ENCODE data around the gene PIK3C2G.

PIK3C2G gene

GRCh38 chr12:18411453-18411852 is 150.1 kb downstream of the PIK3C2G start:
- Mint-ChIP-seq H3K27ac (no peak overlapping the region), H3K9me3 (peaks cover 5 to 9% of the 10 kb centered on the region in 2 donors), H3K27me3 (no peaks in the 10 kb centered on the region), H3K4me1 (no peaks in the 10 kb centered on the region), H3K4me3 (no peak overlapping the region)
- ATAC-seq = no peak
- DNase-seq = no peak

GRCh38 chr12:18414671-18415070 is 153.4 kb downstream of the PIK3C2G start:
- Mint-ChIP-seq H3K27ac (no peak overlapping the region), H3K4me3 (no peak overlapping the region), H3K4me1 (no peaks in the 10 kb centered on the region), H3K9me3 (peaks cover 3 to 8% of the 10 kb centered on the region in 2 donors), H3K27me3 (no peaks in the 10 kb centered on the region)
- DNase-seq (no peak), ATAC-seq (no peak)

GRCh38 chr12:18415227-18415626 is 153.9 kb downstream of the PIK3C2G start:
- Mint-ChIP-seq H3K4me3 (no peak overlapping the region), H3K4me1 (no peaks in the 10 kb centered on the region), H3K9me3 (peaks cover 0 to 7% of the 10 kb centered on the region in 2 donors), H3K27ac (no peak overlapping the region), H3K27me3 (no peaks in the 10 kb centered on the region)
- DNase-seq (no peak), ATAC-seq (no peak)

DNA sequence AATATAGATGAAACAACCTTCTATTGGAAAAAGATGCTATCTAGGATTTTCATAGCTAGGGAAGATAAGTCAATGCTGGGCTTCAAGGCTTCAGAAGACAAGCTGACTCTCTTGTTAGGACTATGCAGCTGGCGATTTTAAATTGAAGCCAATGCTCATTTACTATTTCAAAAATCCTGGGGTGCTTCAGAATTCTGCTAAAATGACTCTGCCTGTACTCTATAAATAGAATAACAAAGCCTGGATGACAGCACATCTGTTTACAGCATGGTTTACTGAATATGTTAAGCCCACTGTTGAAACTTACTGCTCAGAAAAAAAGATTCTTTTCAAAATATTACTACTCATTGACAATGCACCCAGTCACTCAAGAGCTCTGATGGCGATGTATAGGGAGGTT is 155.1 kb downstream of the PIK3C2G start:
- no peak overlapping the region for H3K4me3 Mint-ChIP-seq
- H3K27me3 Mint-ChIP-seq = no peaks in the 10 kb centered on the region
- no peak for DNase-seq
- no peak for ATAC-seq
- H3K27ac Mint-ChIP-seq = no peak overlapping the region
- peaks cover 0 to 7% of the 10 kb centered on the region in 2 donors for H3K9me3 Mint-ChIP-seq
- no peaks in the 10 kb centered on the region for H3K4me1 Mint-ChIP-seq

DNA sequence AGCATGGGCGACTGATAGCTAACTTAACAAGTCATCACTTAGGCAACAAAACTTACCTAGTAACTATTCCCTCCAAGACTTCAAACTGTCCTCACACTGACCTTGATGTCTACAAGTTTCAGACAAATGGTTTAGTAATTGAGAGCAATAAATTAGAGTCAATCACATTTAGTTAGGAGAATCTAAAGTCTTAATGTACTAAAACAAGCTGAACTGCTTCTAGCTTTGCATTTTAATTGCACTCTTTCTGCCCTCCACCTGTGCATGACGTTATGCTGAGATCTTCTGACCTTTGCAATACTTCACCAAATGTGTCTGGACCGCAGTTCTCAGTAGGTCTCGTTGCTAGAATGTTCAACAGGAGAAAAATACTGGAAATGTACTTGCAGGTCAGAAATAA is 158.0 kb downstream of the PIK3C2G start:
- DNase-seq (no peak), ATAC-seq (no peak)
- Mint-ChIP-seq H3K27me3 (no peaks in the 10 kb centered on the region), H3K4me1 (no peaks in the 10 kb centered on the region), H3K27ac (no peak overlapping the region), H3K9me3 (peaks cover 0 to 12% of the 10 kb centered on the region in 2 donors), H3K4me3 (no peak overlapping the region)

DNA sequence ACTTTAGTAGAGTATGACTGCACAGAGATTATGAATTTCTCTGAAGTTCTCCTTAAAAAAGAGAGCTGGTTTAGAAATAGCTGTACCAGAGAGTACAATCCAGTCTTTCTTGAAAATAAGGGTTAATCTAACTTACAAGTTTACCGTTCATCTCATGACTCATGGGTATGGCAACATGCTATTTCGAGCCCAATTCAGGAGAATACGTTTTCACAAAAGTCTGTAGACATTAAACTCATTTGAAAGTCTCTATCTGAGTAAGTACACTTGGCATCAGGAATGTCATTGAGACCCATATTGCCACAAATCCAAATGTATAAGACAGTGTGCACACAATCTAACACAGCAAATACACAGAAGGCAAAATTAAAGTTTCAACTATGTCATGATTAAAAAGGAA is 160.5 kb downstream of the PIK3C2G start:
- DNase-seq = no peak

DNA sequence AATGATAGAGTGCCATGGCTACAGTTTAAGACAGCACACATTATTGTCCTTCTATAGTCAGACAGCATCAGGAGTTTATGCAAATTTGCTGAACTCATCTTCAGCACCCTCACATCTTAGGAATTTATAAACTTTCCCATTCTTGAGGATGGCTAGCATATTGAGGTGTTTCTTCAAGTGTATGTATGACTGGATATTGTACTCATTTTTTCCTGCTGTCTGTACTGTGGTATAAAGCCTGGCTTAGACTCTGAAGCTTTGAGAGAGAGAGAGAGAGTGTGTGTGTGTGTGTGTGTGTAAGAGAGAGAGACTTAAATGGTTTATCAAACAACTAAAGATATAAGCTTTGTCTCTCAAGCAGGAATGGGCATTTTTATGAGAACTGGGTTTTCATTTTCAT is 161.6 kb downstream of the PIK3C2G start:
- Mint-ChIP-seq H3K4me1 (no peaks in the 10 kb centered on the region), H3K27ac (no peak overlapping the region), H3K9me3 (peaks cover 4 to 9% of the 10 kb centered on the region in 2 donors), H3K4me3 (no peak overlapping the region), H3K27me3 (no peaks in the 10 kb centered on the region)
- DNase-seq = no peak
- ATAC-seq = no peak

More for the DNA sequence above, 160.5 kb downstream of the PIK3C2G start:
- H3K4me1 Mint-ChIP-seq = no peaks in the 10 kb centered on the region
- no peaks in the 10 kb centered on the region for H3K27me3 Mint-ChIP-seq
- H3K27ac Mint-ChIP-seq = no peak overlapping the region
- H3K9me3 Mint-ChIP-seq = peaks cover 4 to 14% of the 10 kb centered on the region in 2 donors
- ATAC-seq = no peak
- no peak overlapping the region for H3K4me3 Mint-ChIP-seq

DNA sequence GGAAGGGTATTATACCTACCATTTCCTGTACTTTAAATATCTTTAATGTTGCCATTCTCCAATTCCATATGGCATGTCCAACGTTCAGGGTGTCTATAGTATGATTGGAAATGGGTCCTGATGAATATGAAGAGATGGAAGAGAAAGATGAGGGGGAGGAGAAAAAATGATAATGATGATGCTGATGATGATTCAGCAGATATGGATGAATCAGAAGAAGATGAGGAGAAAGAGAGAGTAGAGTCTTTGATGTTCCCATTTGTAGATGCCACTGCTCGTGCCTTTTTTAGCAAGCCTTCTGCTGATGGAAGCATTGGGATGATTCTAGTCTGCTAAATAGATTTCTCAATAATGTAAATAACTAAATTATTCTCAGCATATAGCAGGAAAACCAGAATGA is 163.5 kb downstream of the PIK3C2G start:
- Mint-ChIP-seq H3K4me1 (no peaks in the 10 kb centered on the region), H3K9me3 (peaks cover 4 to 9% of the 10 kb centered on the region in 2 donors), H3K27ac (no peak overlapping the region), H3K4me3 (no peak overlapping the region), H3K27me3 (no peaks in the 10 kb centered on the region)
- ATAC-seq (no peak), DNase-seq (no peak)

DNA sequence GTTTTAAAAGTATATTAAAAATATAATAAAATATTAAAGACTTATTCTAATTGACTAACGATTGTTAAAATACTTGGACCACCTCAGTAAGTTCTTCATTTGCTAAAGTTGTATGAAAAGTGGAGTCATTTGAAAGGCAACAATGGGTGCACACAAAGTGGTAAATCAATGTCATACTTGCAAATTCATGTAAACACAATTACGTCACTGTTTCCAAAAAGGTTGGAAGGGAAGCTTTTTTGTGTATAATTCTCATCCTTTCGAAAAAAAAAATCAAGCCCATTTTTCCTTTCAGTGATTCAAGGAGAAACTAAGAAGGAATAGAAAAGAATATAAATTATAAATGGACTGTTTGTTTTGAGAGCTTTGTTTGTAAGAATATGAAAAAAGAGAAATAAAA is 166.2 kb downstream of the PIK3C2G start:
- Mint-ChIP-seq H3K27ac (no peak overlapping the region), H3K4me3 (no peak overlapping the region), H3K27me3 (no peaks in the 10 kb centered on the region), H3K9me3 (peaks cover 4 to 9% of the 10 kb centered on the region in 2 donors), H3K4me1 (no peaks in the 10 kb centered on the region)
- ATAC-seq = no peak
- DNase-seq = no peak

GRCh38 chr12:18428416-18428815 is 167.1 kb downstream of the PIK3C2G start:
- Mint-ChIP-seq H3K4me3 (no peak overlapping the region), H3K27ac (no peak overlapping the region), H3K9me3 (peaks cover 4% of the 10 kb centered on the region in 2 donors), H3K27me3 (no peaks in the 10 kb centered on the region), H3K4me1 (no peaks in the 10 kb centered on the region)
- DNase-seq (no peak), ATAC-seq (no peak)

- ATAC-seq (no peak), DNase-seq (no peak)
- Mint-ChIP-seq H3K27me3 (no peaks in the 10 kb centered on the region), H3K4me3 (no peak overlapping the region), H3K27ac (no peak overlapping the region), H3K4me1 (no peaks in the 10 kb centered on the region), H3K9me3 (peaks cover 4% of the 10 kb centered on the region in 2 donors)
These were observed 168.0 kb downstream of the PIK3C2G start for GRCh38 chr12:18429366-18429765.

DNA sequence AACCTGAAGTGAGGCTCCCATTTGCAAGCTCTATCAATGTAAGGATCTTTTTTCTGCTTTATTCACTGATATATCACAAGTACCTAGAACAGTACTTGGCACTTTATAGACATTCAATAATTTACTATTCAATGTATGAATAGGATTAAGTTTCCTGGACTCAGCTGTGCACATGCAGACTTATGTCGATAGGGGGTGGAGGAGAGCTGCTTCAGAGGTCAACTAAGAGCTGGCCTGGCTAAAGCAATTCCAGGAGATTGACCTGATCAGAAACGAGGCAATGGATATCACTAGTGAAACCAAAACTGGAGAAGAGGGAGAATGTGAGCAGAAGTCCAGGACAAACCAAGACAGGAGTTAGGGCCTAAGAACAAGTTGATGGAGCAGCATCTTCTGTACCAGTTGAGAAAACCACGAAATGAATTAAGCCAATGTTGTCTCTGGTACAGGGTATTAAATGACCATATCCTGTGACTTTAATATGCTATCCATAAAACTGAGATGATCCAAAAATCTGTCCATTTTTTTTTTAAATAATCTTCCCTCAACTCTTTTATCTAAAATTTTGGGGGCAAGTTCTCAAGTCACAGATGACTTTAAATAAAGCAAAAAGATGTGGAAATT is 169.2 kb downstream of the PIK3C2G start:
- Mint-ChIP-seq H3K27me3 (no peaks in the 10 kb centered on the region), H3K4me1 (no peaks in the 10 kb centered on the region), H3K27ac (no peak overlapping the region), H3K4me3 (no peak overlapping the region), H3K9me3 (peaks cover 0 to 7% of the 10 kb centered on the region in 2 donors)
- ATAC-seq (no peak), DNase-seq (no peak)

DNA sequence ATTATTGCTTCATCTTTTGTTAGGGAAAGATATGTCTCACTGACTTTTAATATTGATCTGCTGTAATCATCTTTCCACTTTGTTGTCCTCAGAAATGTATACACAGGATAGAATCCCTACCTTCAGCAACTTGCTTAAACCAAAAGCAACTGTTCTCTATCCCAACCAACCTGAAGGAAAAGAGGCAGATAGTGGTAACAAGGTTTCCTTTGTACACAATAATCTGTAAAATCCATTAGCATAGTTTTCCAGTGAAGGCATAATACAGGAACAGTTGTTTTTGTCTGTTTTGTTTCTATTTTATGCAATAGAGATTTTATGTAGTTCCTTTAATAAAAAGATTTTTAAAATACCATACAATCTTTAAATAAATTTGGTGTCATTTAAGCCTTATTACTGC is 170.5 kb downstream of the PIK3C2G start:
- Mint-ChIP-seq H3K27ac (no peak overlapping the region), H3K4me3 (no peak overlapping the region), H3K9me3 (peaks cover 0 to 7% of the 10 kb centered on the region in 2 donors), H3K27me3 (no peaks in the 10 kb centered on the region), H3K4me1 (no peaks in the 10 kb centered on the region)
- ATAC-seq = no peak
- no peak for DNase-seq

GRCh38 chr12:18432206-18432605 is 170.9 kb downstream of the PIK3C2G start:
- ATAC-seq = no peak
- DNase-seq = no peak
- Mint-ChIP-seq H3K4me3 (no peak overlapping the region), H3K4me1 (no peaks in the 10 kb centered on the region), H3K9me3 (peaks cover 0 to 7% of the 10 kb centered on the region in 2 donors), H3K27me3 (no peaks in the 10 kb centered on the region), H3K27ac (no peak overlapping the region)

DNA sequence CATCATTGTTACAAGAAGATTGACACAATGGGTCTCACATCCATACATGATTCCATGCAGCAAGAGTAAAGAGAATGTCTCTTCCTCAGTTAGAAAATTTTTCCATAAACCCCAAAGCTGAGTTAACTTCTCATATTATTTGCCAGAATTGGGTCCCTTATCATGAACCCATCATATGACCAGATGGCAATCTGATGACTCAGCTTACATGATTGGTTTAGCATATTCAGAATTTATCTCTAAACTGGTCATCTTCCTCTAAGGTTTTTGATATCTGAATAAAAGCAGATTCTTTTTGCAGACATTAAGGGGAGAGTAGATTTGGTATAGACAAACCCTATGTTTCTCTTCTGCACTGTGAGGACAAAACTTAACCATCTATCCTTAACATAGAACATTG is 174.9 kb downstream of the PIK3C2G start:
- Mint-ChIP-seq H3K9me3 (peaks cover 0 to 7% of the 10 kb centered on the region in 2 donors), H3K27ac (no peak overlapping the region), H3K4me1 (no peaks in the 10 kb centered on the region), H3K27me3 (no peaks in the 10 kb centered on the region), H3K4me3 (no peak overlapping the region)
- DNase-seq (no peak), ATAC-seq (no peak)

- Mint-ChIP-seq H3K27me3 (no peaks in the 10 kb centered on the region), H3K9me3 (peaks cover 0 to 7% of the 10 kb centered on the region in 2 donors), H3K4me3 (no peak overlapping the region), H3K4me1 (no peaks in the 10 kb centered on the region), H3K27ac (no peak overlapping the region)
- DNase-seq = no peak
- ATAC-seq = no peak
These were observed 178.2 kb downstream of the PIK3C2G start for GRCh38 chr12:18439541-18439940.

GRCh38 chr12:18443768-18444437 is 182.6 kb downstream of the PIK3C2G start:
- no peak for DNase-seq
- Mint-ChIP-seq H3K4me3 (no peak overlapping the region), H3K9me3 (no peaks in the 10 kb centered on the region), H3K27ac (no peak overlapping the region), H3K27me3 (no peaks in the 10 kb centered on the region), H3K4me1 (no peaks in the 10 kb centered on the region)
- no peak for ATAC-seq

All from stimulated activated naive CD8-positive, alpha-beta T cell treated with anti-CD3 and anti-CD28 coated beads, Interleukin-15, amount 100 ng/mL, for 72 hours (primary cell).